Breast epithelium (tissue), 4 donors: ENCODE results near the gene CELSR3. TPM values are rescaled to one million over a fixed set of nuclear protein-coding genes. Genes with fewer than 3 reads are reported as not detected.

ENCODE experiments used
- DNase-seq, 2 donors: peaks; one replicate each; pipeline ENCODE4 v3.0.0-alpha.2; 2019; ENCODE audit warnings: low spot score in 2 of 2
- H3K27ac ChIP-seq, 2 donors: fragments of 200-600 bp; sonication (generic) in 1 of 2; one replicate each; pipeline ENCODE4 v1.5.1; 2016 to 2019; ENCODE audit warnings: mild to moderate bottlenecking in 1 of 2
- H3K27me3 ChIP-seq, 2 donors: fragments of 200-600 bp; sonication (generic) in 1 of 2; one replicate each; pipeline versions ENCODE4 v1.5.1 to v1.6.0; 2017 to 2019; ENCODE audit warnings: control low read depth in 1 of 2, mild to moderate bottlenecking in 1 of 2
- H3K36me3 ChIP-seq: fragments of 200-600 bp; one replicate; pipeline ENCODE4 v1.5.1; 2019
- H3K4me1 ChIP-seq, 2 donors: fragments of 200-600 bp; sonication (generic); one replicate each; pipeline ENCODE4 v1.5.1; 2016 to 2019; ENCODE audit warnings: control low read depth in 1 of 2
- H3K4me3 ChIP-seq, 3 donors: fragments of 200-600 bp; sonication (generic); 1 replicate in 2 of 3; 2 replicates in 1 of 3; pipeline ENCODE4 v1.5.1; 2016 to 2019; ENCODE audit warnings: mild to moderate bottlenecking in 3 of 3, moderate library complexity in 2 of 3
- H3K9me3 ChIP-seq, 2 donors: fragments of 200-600 bp; sonication (generic) in 1 of 2; one replicate each; pipeline ENCODE4 v1.5.1; 2016 to 2019; ENCODE audit warnings: control low read depth in 1 of 2
- CTCF ChIP-seq, 3 donors: fragments of 450-650 bp; IDR thresholded peaks; one replicate each; pipeline ENCODE4 v1.5.1; 2016 to 2017; ENCODE audit warnings: antibody characterized with exemption in 3 of 3, mild to moderate bottlenecking in 3 of 3, moderate library complexity in 3 of 3
- POLR2A ChIP-seq: fragments of 450-650 bp; IDR thresholded peaks from one replicate; pipeline ENCODE4 v1.6.1; 2016; ENCODE audit warnings: antibody characterized with exemption, mild to moderate bottlenecking, moderate library complexity
- POLR2AphosphoS5 ChIP-seq, 3 donors: sonication (generic); formaldehyde crosslinking; IDR thresholded peaks; one replicate each; pipeline ENCODE4 v1.6.1; 2017; ENCODE audit warnings: antibody characterized with exemption in 3 of 3
- intact Hi-C: fragments of 100-400 bp; cut with DNase I; formaldehyde crosslinking; loops from one replicate; pipeline ENCODE4 v1.15.1; 2023; ENCODE audit warnings: low total_unique reads
- total RNA-seq, 3 donors: library from RNA; depleted of rRNA; stranded (reverse); fragments of >200 nt; gene quantifications; one replicate each; pipeline ENCODE4 v1.1.0, GENCODE V29; 2016

The CELSR3 gene
- total RNA-seq, 3 donors from 2014 or later: 0.88 to 1.3 (median 1.1) TPM

- Histone ChIP-seq H3K27ac (no peak overlapping the region), H3K36me3 (no peaks in the 10 kb centered on the region), H3K4me1 (no peaks in the 10 kb centered on the region), H3K27me3 (no peaks in the 10 kb centered on the region), H3K4me3 (no peak overlapping the region), H3K9me3 (no peaks in the 10 kb centered on the region)
- TF ChIP-seq CTCF (IDR thresholded peaks at IDR 0.05): no peak
- no peak for TF ChIP-seq POLR2AphosphoS5 (IDR thresholded peaks at IDR 0.05)
- TF ChIP-seq POLR2A: no peak
- intact Hi-C loops: loop anchor here (5.0 kb wide), 1 partner anchor 693 kb away; no protein-coding TSS in a partner anchor
- no peak for DNase-seq
Observed at GRCh38 chr3:48644898-48645760, 17.6 kb downstream of the CELSR3 start.

DNA sequence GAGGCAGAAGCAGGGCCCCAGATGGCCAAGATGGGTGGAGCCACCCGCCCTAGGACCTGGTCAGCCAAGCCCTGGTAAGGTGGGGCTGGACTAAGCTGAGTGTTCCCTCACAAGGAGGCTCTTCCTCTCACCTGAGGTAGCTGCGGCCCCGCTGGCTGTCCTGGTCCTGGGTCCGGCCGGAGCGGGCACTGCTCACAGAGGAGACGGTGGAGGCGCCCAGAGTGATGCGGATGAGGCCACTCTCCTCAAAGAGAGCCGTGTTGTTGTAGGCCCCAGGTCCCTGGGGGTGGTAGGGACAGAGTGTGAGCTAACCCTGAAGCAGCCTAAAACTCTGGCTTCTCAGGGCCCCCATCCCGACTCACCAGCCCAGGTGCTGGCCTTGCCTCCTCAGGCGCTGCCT is 20.1 kb downstream of the CELSR3 start:
- Histone ChIP-seq H3K4me1 (no peaks in the 10 kb centered on the region), H3K27me3 (no peaks in the 10 kb centered on the region), H3K27ac (no peak overlapping the region), H3K36me3 (no peaks in the 10 kb centered on the region), H3K4me3 (no peak overlapping the region), H3K9me3 (no peaks in the 10 kb centered on the region)
- DNase-seq: no peak
- intact Hi-C loops: no loop called here
- no peak for TF ChIP-seq POLR2A
- TF ChIP-seq POLR2AphosphoS5 (IDR thresholded peaks at IDR 0.05): no peak
- TF ChIP-seq CTCF (IDR thresholded peaks at IDR 0.05): no peak

DNA sequence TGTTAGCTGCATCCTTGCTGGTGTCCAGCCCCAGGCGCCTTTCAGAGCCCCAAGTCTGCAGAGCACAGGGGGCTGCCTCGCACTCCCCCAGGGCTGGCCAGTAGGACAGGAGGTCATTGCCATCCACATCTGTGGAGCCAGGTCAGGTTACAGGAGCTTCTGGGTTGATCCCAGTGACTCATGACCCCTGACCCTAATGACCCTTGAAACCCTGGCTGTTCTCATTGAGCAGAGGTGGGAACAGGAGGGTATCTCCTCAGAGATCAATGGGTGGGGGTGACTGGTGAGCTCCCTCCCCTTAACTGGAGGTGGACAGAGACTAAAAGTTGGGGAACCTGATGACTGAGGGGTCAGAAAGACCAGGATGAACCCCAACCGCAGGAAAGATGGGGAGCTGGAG is 21.3 kb downstream of the CELSR3 start:
- TF ChIP-seq CTCF (IDR thresholded peaks at IDR 0.05) (no peak), POLR2A (no peak), POLR2AphosphoS5 (IDR thresholded peaks at IDR 0.05) (no peak)
- no peak for DNase-seq
- Histone ChIP-seq H3K27me3 (no peaks in the 10 kb centered on the region), H3K36me3 (no peaks in the 10 kb centered on the region), H3K9me3 (no peaks in the 10 kb centered on the region), H3K27ac (no peak overlapping the region), H3K4me1 (peaks cover 0 to under 1% of the 10 kb centered on the region in 2 donors), H3K4me3 (no peak overlapping the region)
- intact Hi-C loops: no loop called here

DNA sequence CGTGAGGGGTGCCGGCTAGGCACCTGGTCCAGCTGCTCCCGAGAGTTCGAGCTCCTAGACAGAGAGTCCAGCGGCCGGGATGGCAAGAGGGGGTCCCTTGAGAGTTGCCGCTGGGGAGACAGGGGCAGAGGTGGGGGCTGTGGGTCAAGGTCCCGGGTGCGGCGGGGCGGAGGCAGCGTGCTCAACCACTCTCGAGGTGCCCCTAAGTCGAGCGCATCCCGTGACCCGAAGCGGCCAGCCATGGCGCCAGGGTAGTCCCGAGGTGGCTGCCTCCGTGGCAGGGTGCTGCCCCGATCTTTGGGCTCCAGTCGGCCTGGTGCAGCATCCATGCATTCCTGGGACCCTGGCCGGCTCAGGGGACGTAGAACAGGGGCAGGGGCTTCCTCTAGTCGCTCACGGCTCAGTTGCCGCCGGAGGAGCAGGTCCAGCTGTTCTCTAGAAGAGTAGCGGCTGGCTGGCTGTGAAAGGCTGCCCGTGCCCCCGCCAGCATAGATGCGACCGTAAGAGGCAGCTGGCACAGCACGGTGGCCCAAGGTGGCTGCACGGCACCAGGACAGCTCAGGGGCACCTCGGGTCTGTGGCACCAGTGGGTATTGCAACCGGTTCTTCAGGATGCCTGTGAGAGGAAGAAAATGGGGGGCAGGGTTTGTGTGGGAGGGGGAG is 22.6 kb downstream of the CELSR3 start:
- intact Hi-C loops: no loop called here
- TF ChIP-seq POLR2A (no peak), CTCF (IDR thresholded peaks at IDR 0.05) (no peak), POLR2AphosphoS5 (IDR thresholded peaks at IDR 0.05) (no peak)
- peaks cover 0 to 4% of the 10 kb centered on the region in 2 donors for H3K4me1 ChIP-seq

DNA sequence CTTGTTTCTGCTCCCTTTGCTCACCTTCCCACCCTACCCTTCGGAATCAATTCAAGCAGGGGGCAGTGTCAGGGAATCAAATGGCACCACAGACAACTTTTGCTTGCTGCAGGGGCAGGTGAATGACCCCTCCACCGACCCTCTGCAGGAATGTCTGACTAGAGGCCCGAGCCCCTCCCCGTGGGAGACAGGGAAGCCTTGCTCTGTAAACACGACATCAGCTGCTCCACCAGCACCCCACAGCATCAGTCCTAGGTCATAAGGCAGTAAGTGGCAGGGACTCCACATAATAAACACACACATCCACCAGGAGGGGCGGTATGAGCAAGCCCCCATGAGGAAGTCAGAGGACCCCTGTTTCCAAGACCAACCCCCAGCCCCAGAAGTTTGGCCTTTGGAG is 25.4 kb downstream of the CELSR3 start:
- peaks cover 0 to 4% of the 10 kb centered on the region in 2 donors for H3K4me1 ChIP-seq
- intact Hi-C loops: no loop called here
- H3K36me3 ChIP-seq: no peaks in the 10 kb centered on the region
- H3K9me3 ChIP-seq: no peaks in the 10 kb centered on the region
- no peak for DNase-seq
- no peak overlapping the region for H3K4me3 ChIP-seq
- H3K27me3 ChIP-seq: no peaks in the 10 kb centered on the region
- no peak overlapping the region for H3K27ac ChIP-seq
- TF ChIP-seq CTCF (IDR thresholded peaks at IDR 0.05): no peak
- TF ChIP-seq POLR2A: no peak
- TF ChIP-seq POLR2AphosphoS5 (IDR thresholded peaks at IDR 0.05): no peak

More for the DNA sequence above, 22.6 kb downstream of the CELSR3 start:
- H3K4me3 ChIP-seq: no peak overlapping the region
- no peaks in the 10 kb centered on the region for H3K9me3 ChIP-seq
- no peaks in the 10 kb centered on the region for H3K27me3 ChIP-seq
- no peaks in the 10 kb centered on the region for H3K36me3 ChIP-seq
- DNase-seq: no peak
- no peak overlapping the region for H3K27ac ChIP-seq
